ENCODE results near the gene PC.

- TF ChIP-seq CTCF (IDR thresholded peaks at IDR 0.05) (no peak), POLR2A (IDR thresholded peaks at IDR 0.05) (no peak)
Observed at GRCh38 chr11:66864172-66864901, 93.8 kb downstream of the PC start.
